HG03520 (cell line): Measurements from ENCODE around the gene DMGDH.
A peak's percentile ranks its signal among the peaks of the same experiment; 100 is the strongest.
"Not testable (repeated sequence)": the region's sequence is repeated elsewhere in the genome, so short reads cannot be mapped to it uniquely, and the experiment has no call there.

Experiments used
- ATAC-seq: cut with Tn5 transposase; IDR thresholded peaks from one replicate; pipeline ENCODE4 v1.9.1; 2021; ENCODE audit warnings: mild to moderate bottlenecking, moderate library complexity; ENCODE audit not compliant: unreplicated experiment

DMGDH gene

DNA sequence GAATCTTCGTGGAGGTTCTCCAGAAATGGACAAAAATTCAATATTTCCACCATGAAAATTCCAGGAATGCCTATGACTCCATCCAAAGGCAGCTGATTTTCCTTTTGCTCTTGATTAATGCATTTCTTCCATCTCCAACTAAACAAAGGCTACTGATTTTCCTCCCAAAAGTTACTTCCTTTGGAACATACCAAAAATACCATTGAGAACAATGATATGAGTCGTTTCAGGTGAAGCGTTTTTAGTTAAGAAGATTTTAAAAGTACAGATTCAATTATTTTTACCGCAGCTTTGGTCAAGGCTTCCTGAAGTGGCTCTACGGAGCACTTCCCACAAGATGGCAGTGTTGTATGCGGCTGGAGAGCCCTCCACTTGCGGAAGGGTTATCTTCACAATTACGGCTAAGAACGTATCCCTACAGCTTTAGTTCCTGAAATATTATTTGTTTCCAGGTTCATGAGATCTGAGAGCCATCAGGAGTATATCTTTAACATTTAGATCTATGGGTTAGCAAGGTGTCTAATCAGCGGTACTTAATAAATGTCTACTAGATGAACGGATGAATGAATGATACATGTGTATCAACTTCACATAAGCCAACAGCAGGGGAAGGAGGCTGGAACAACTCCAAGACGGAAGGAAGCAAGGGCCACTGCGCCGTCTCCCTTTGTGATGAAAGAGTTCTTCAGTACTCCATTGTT, 48.5 kb downstream of the DMGDH start:
- ATAC-seq, result no peak

DNA sequence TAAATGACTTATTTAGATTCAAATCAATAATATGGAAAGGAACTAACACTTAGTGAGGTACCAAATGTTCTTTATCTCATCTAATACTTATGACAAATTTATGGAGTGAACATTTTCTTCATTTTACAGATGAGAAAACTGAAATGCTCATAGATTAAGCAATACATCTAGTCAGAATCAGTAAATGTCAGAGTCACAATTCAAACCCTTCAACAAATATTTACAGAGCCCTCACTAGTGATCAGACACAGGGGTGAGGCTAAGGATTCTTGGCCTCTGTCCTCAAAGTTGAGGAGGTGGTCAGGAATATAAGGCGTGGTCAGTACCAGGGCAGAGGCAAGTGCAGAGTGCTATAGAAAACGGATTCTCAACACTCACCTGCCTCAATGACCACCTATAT, 54.8 kb downstream of the DMGDH start:
- no peak for ATAC-seq

DNA sequence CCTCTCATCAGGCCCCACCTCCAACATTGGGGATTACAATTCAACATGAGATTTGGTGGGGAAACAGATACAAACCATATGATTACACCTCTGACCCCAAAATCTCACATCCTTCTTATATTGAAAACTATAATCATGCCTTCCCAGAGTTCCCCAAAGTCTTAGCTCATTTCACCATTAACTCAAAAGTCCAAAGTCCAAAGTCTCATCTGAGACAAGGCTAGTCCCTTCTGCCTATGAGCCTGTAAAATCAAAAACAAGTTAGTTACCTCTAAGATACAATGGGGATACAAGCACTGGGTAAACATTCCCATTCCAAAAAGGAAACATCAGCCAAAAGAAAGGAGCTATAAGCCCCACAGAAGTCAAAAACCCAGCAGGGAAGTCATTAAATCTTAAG, 57.6 kb downstream of the DMGDH start:
- no peak for ATAC-seq

DNA sequence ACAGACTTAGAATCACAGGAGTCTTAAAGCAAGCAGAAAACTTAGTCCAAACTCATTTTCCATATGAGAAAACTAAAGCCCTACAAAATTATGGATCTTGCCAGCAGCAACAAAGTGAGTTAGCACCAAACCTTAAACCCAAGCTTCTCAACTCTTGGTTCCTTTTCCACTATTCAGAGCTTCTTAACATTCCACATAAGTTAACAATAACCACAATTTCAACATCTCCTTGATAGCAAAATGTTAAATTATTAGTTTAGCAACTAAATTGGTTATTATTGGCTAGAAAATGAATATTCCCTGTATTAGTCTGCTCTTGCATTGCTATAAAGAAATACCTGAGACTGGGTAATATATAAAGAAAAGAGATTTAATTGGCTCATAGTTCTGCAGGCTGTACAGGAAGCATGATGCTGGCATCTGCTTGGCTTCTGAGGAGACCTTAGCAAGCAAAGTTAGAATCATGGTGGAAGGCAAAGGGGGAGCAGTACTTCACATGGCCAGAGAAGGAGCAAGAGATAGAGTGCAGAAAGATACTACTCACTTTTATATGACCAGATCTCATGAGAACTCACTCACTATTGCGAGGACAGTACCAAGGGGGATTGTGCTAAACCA, 58.1 kb downstream of the DMGDH start:
- no peak for ATAC-seq

DNA sequence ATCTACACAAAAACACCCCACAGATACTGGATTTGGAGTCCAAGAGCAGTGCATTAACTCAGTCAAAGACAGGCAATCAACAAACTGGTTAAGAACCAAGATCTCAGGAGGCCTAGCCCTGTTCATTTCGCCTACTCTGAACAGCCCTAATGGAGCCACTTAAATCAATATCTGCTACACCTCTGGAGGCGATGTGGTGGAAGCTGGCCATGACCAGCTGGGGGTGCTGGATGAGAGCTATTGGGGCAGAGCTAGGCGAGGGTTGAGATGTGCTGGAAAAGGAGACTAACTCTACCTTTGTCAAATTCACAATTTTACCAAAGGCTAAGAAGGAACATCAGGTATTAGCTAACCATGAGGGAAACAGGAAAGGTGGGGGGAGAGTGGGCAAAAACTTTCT, 61.1 kb downstream of the DMGDH start:
- ATAC-seq, result no peak

DNA sequence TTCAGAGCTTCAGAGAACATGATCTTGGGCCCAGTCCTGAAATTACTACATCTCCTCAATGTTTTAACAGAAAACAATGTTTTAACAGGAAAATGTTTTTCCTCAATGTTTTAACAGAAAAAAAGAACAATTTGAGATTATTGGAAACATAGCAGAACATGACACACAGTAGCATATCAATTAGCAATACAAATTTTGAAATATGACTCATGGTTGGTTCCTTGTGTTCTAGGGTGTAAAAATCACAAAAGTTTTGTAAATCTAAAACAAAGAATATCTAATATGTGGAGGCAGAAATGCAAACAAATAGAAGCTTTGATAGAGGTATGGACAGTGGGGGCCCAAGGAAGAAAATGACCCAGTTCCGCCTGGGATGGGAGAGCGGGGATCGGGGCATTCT, 61.6 kb downstream of the DMGDH start:
- ATAC-seq, result no peak

DNA sequence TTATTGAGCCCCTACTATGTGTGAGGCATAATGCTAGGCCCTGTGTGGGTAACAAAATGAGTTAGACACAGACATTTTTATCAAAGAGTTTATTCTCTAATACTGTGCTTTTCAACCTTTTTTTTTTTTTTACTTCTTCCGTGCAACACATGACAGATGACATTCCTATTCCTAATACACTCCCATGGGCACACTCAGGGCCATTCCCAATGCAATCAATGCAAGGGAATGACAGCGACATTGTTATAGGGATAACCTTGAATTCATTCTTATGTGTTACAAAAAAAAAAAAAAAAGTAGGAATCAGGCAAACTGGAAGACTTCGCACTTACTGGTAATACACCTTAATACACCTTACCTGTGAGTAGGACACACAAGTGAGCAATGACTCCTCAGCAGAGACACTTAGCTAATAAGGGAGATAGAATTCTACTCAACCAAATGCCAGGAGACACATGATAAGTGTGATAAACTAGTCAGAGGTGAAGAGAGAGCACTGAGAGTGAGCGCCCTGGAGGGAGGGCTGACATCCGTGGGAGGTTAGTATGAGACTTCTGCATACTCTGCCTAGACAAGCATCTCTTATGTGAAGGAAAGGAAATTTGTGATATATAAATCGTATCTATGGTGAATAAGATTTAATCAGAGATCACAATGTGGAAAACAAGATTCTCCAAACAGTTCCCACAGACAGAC, 63.4 kb downstream of the DMGDH start:
- no peak for ATAC-seq

DNA sequence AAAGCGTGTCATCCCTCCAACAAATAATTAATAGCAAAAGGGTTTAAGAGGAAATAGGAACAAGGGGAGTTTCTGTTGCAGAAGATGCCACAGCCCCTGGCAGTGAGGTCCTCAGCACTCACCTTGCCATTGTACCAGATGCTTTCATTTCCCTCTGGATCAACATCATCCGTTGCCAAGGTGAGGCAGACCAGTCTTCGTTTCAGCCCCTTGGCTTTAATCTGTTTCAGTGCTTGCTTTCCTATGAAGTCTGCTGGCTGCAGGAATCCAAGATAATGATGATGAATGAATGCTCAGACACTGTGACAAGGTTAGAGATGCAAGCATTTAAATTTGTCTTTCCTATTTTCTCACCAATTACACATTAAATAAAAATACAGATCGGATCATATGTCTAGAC, 64.3 kb downstream of the DMGDH start:
- ATAC-seq, result no peak

DNA sequence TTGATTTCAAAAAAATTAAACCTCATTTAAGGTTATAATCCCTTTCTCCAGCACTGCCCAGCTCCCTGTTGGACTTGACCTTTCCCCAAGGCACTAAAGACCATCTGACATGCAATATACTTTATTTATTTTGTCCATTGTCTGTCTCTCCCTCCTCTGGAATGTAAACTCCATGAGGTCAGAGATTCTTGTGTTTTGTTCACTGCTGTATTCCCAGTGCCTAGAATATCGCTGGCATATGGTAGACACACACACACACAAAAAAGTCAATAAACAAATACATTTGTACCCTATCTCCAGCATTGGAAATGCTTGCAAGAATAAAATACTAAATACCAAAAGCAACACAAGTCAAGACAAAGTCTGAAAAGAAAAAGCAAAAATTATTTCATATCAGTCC, 67.1 kb downstream of the DMGDH start:
- ATAC-seq, result no peak

DNA sequence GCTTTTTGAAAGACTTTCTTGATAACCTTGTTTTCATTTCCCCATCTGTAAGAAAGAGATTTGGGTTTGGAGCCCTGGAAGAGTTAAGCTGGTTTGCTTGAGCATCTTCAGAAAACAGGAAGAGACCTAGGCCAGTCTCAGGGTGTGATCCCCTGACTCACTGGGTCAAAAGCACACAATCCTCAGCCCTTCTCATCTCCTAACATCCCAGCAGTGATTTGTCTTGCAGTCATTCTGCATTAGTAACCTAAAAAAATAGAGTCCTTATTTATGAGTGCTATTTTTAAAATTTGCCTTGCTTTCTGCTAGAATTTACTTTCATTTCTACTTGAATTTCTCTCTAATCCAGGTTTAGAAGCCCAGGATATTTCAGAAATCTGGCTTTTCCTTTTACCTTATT, 68.0 kb downstream of the DMGDH start:
- no peak for ATAC-seq

DNA sequence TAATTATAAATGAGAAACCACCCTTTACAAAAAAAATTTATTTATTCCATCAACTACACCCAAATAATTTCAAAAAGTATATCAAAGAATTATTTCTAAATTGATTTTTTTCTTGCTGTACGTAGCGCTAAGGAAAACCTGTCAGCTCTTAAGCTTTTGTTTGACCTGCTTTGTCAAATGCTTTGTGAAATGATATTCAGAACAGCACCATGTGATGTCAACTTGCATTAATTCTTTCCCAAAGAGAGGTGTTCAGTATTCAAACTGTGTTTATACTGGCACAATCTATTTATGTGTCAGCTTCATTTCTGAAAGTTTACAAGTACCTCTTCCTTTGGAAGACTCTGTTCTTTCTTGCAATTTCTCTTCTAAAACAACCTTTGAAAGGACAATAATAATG, 72.4 kb downstream of the DMGDH start:
- no peak for ATAC-seq

DNA sequence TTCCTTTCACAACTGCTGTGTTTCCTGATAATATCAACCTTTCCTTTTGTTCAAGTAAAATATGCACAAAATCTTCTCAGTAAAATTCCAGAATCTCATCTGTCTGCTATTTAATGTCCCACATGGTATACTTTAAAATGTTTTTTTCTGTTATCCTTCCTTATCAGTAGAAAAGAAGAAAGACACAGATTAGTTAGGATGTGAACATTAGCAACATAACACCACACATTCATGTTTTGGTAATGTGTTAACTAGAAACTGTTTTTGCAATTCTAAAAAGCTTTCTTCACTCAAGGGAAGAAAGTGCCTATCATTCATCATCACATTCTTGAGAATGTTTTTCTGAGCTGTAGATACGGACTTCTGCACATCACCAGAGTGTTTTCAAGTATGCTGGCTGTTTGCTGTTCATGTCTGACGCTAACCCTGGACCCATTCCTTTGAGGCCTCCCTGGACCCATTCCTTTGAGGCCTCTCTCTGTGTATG, 73.9 kb downstream of the DMGDH start:
- ATAC-seq, result no peak

DNA sequence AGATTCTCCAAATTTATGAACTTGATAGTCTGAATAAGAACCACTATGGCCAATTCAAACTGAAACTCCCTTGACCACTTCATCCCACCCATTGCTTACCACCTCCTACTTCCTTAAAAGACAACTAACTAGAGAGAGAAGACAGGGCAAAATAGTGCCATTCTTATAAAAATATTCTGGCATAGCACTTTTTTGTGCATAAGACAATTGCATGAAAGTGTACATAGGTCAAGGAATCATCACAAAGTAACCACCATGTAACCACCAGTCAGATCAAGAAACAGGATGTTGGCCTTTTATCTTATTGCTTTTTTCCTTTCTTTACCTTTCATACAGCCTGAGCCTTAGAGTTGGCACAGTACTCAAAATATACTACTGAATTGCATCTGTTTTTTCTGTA, 76.3 kb downstream of the DMGDH start:
- ATAC-seq, result no peak

DNA sequence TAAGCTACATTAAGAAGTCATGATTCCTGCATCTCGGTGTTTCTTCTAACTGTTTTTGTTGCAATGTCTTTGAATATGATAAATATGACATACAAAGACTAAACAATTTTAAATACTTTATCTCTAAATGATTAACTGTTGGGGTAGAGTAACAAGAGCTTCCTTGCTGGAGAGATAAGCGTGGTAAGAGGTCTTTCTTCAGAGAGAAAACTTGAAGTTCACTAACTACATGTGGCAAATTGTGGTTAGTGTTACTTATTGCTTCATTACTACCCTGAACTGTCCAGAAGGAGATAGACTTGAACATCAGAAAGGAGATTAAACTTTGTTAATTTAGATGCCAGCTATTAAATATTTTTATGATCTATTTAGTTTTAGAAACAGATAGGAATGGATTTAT, 77.3 kb downstream of the DMGDH start:
- no peak for ATAC-seq

DNA sequence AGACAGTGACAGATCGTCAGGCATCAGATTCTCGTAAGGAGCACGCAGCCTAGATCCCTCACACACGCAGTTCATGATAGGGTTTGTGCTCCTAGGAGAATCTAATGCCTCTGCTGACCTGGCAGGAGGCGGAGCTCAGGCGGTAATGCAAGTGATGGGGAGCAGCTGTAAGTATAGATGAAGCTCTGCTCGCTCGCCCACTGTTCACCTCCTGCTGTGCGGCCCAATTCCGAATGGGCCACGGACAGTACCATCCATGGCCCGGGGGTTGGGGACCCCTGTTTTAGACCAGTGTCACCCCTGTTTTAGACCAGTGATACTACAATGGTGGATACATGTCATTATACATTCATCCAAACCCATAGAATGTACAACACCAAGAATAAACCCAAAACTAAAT, 80.4 kb downstream of the DMGDH start:
- no peak for ATAC-seq

DNA sequence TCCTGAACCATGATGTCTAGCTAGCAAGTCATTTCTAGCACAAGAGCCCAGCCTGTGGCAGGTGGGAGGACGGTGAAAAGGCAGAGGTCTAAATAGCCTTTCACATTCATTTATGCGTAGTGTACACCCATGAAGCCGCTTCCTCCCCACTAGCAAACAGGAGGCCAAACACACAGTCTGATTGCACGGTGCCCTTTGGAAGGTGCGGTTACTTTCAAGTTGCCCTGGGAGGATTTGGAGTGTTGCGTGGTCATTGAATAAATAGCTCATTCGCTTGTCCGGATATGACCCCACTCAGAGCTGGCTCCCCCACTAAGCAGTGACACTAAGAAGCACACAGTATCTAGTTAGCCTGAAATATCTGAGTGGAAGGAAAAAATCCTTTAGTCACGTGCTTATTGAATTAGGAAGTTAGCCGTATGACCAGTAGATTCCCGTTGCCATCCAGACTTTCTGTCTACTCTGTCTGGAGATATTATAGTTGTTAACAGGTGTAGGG, 83.7 kb downstream of the DMGDH start:
- peak; percentile 55 for ATAC-seq

DNA sequence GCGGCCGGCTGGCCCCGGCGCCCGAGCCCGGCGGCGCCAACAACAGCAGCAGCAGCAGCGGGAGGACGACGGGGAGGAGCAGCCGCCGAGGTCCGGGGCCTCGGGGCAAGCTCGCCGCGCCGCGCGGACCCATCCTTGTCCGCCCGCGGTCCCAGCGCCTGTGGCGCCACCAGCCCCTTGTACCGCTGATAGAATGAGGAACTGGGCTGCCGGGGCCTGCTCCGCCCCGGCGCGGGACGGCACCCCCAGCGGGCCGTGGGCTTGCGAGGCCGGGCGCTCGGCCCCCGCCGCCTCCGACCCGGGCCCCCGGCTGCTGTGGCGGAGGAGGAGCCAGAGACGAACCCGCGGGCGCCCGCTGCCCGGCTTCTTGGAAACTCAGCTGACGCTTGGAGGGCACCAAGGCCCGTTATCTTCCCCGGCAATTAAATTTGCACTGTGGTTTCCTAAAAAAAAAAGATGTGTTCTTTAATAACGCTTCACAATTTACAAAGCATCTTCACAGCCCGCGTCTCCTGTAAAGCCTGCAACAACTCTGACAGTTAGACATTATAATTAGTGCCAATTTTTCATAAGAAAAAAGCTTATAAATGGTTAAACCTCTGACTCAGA, 84.3 kb downstream of the DMGDH start, which contains the start of gene ARSB:
Gene ARSB (minus strand): TSS at position 195 of the 609 bp plus-strand sequence. CDS start 62 bp downstream, at position 133.
- ATAC-seq, result peak; percentile 35

DNA sequence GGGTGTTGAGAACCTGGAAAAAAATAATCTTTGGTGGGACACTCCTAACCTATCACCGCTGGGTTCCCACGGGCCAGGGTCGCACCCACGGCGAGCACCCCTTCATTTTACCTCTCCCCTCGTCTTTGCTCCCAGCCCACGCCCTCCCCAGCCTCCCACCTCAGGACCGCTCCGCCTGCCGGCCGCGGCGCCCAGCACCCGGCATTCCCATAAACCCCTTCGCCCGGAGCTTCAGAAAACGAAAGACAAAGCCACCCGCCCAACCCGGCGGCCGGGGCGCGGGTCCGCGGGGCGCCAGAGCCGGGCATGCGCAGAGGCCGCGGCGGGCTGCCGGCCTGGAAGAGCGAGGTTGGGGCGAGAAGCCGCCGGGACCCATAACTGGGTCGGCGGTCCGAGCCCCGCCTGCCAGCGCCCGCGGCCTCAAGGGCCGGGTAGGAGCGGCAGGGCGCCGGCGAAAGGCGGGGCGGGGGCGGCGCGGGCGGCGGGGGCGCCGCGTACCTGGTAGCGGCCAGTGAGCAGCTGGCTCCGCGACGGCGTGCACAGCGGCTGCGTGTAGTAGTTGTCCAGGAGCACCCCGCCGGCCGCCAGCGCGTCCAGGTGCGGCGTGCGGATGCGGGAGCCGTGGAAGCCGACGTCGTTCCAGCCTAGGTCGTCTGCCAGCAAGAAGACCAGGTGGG, 84.9 kb downstream of the DMGDH start:
- ATAC-seq, result peak; percentile 38

DNA sequence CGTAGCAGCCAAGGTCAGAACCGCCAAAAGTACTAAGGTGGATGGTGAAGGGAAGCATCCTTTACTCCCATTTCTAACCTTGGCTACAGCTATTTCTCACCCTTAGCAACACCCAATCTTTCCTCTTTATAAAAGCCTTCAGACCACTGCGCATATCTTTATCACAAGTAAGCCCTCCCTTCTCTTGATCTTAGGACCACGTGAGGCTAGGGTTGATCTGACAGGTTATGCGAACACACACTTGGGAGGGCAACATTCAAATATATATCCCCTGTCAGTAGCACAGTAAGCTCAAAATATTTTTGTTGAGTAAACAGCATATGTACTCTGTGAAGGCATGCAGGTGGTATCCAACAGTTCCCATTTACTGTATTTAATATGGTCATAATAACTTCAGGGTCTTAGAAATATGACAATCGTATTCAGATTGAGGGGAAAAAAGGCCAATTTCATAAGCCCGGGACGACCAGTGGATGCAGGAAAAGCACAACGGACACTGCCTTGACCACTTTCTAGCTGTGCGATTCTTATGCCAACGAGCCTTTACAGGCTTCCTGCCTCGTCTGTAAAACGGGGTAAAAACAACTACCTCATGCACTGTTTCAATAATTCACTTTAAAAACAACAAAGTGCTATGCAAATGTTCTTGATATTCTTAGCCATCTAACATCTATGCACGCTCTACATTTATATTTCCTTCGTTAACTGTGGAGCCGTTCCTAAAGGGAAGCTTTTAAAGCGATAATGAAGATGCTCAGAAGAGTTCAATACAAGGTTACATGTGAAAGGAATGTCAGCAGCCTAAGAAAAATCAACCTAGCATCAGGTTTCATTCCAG, 85.7 kb downstream of the DMGDH start:
- ATAC-seq, result no peak

DNA sequence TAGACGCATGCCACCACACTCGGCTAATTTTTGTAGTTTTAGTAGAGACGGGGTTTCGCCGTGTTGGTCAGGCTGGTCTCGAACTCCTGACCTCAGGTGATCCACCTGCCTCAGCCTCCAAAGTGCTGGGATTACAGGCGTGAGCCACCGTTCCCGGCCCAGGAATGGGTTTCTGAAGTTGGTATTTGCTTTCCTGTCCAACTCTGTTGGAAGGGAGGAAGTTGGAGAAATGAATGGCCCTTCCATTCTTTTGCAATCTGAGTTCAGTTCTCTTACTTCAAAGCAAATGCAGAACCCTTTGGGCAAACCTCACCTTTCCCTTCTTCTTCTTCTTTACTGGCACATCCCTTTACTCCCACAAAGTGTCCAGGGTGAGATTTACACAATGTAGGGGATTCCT, 86.3 kb downstream of the DMGDH start:
- not testable (repeated sequence) for ATAC-seq
